ENCODE results near the gene BMPR1A.

The BMPR1A gene

DNA sequence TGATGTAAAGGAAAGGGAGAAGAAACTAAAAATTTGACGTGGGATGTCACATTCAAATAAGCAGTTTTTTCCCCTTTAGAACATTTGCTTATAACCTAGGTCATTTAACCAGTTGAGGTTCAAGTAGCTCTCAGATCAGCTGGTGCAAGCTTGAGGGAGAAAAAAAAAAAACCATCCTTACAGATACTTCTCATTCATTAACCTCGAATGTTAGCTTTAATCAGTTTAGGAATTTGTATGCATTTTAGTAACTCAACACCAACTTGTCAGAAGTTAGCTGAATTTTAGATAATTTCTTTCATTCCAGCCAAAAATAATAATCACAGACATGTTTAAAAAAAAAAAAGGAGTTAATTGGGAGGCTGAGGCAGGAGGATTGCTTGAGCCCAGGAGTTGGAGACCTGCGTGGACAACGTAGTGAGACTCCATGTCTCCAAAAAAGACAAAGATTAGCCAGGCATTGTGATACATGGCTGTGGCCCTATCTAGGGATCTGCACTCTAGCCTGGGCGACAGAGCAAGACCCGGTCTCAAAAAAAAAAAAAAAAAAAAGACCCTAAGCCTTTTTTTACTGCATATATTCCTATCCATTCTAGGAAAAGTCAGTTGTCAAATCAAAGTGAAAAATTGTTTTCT lies 46.2 kb downstream of the BMPR1A start:
- DNase-seq (ENCODE audit: low read depth in 3 of 3) = no peak

- no peak for DNase-seq (ENCODE audit: low read depth in 3 of 3)
Measured at GRCh38 chr10:86803156-86803555, 46.7 kb downstream of the BMPR1A start.

GRCh38 chr10:86804805-86805204 lies 48.4 kb downstream of the BMPR1A start:
- no peak for DNase-seq (ENCODE audit: low read depth in 3 of 3)

GRCh38 chr10:86813101-86813500 lies 56.7 kb downstream of the BMPR1A start:
- DNase-seq (ENCODE audit: low read depth in 3 of 3) = no peak

DNA sequence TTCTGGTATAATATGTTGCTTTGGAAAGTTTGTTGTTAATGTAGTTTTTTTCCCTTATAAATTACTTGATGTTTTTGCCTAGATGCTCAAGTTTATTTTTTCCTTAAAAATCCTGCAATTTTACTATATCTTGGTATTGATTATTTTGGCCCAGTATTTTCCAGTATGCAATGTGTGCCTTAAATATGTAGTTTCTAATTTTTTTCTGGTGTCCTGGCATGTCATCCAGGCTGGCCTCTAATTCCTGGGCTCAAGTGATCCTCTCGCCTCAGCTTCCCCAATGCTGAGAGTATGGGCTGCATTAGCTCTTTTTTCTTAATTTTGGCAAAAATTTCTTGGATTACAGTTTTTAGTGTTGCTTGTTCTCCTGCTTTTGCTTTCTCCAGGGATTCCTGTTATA lies 57.6 kb downstream of the BMPR1A start:
- DNase-seq (ENCODE audit: low read depth in 3 of 3) = no peak

DNA sequence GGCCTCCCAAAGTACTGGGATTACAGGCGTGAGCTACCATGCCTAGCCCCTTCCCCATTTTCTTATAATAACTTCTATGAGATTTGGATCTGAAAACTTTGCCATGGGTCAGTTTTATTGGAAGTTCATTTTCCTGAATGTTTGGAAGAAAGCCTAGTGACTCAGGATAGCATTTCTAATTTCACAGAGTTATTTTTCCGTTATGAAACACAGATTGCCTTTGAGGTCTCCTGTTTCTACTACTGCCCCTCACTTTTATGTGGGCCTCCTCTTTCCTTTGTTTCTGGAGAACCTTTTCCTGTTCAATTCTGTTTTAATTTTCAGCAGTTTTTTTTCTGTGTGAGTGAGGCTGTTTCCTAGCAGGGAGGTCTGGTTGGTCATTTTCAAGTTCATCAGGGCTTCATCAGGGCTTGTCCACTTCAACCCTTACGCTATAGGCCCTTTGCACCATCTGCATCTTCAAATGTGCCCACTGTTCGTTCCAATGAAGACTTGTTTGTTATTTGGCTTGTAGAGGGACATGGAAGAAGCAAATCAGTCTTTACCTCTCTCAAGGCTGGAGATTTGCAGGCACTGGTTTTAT lies 58.7 kb downstream of the BMPR1A start:
- DNase-seq (ENCODE audit: low read depth in 3 of 3) = no peak

GRCh38 chr10:86815640-86816039 lies 59.2 kb downstream of the BMPR1A start:
- no peak for DNase-seq (ENCODE audit: low read depth in 3 of 3)

DNA sequence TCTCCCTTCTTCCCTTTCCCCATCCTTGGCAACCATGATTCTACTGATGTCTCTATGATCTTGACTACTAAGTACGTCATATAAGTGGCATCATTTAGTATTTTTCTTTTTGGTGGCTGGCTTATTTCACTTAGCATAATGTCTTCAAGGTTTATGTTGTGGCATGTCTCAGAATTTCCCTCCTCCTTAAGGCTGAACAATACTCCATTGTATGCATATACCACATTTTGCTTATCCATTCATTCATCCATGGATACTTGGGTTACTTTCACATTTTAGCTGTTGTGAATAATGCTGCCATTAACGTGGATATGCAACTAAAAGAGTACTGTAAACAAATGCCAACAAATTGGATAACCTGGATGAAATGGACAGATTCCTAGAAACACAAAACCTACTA lies 60.8 kb downstream of the BMPR1A start:
- no peak for DNase-seq (ENCODE audit: low read depth in 3 of 3)

DNA sequence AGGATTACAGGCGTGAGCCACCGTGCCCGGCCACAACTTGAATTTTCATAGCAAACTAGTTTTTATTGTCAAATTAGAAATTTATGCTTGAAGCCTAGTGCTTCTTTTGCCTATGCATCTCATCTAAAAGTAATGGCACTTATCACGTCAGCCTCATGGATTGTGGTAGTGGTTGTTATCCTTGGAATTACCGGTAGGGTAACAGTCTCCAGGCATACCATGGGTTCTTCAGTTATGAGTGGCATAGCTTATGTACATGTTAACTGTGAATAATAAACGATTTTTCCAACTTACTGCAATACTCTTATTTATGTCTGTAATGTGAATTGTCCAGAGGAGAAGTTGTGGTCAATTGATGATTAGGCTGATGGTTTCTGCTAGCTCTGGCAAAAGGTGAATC lies 63.1 kb downstream of the BMPR1A start:
- no peak for DNase-seq (ENCODE audit: low read depth in 3 of 3)

GRCh38 chr10:86820509-86820908 lies 64.1 kb downstream of the BMPR1A start:
- no peak for DNase-seq (ENCODE audit: low read depth in 3 of 3)

DNA sequence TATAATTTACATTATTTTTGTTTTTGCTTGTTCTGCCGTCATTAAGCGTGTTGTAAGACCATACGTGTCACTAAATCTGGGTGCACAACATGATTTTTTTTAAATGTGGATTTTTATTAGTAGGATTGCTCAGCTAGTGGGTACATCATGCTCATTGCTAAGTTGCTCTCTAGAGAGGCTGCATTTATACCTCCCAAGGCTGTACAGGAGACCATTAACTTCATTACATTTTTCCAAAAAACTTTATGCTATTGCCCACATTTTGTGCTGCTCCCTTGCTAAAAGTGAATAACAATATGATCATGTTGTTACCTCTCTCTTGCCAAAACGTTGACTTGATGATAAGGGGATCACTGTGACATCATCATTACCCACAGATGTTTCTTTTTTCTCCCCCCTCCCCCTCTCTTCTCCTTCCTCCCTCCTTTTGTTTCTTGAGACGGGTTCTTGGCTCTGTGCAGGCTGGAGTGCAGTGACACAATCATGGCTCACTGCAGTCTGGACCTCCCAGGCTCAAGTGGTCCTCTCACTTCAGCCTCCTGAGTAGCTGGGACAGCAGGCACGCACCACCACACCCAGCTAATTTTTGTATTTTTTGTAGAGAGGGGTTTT lies 65.1 kb downstream of the BMPR1A start:
- DNase-seq (ENCODE audit: low read depth in 3 of 3) = no peak

DNA sequence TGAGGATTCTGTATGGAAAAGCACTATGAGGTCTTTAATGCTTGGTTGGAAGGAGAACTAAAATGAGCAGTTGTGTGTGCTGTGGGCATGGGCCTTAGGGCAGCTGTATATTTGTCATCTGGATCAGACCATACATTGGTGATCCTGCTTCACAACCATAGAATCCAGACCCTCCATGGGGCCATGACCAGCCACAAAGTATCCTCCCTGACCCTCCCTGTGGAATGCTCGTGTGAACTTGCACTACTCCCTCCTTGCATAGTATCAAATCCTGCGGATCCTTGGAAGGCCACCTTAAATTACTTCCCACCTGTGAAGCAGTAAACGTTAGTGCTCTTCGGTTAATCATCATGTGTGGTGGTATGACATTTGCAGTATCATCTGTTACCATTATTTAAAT lies 67.1 kb downstream of the BMPR1A start:
- DNase-seq (ENCODE audit: low read depth in 3 of 3) = no peak

DNA sequence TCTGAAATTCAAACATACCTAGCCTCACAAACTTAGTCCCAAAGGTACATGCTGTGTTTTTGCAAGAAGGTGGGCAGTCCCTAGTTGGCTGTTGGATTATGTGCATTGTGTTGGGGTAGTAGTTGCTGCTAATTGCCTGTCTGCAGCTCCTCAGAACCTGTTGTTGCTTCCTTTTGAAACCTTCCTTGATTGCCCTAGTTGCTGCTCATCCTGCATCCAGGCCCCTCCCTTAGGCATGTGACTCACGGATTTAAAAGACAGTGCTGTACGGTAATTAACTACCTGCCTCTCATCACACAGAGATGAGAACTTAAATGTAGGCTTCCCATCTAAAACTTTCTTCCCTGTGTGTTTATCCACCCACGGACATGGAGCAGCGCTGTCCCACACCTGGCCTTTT lies 67.7 kb downstream of the BMPR1A start:
- no peak for DNase-seq (ENCODE audit: low read depth in 3 of 3)

- no peak for DNase-seq (ENCODE audit: low read depth in 3 of 3)
Measured at GRCh38 chr10:86825366-86825765, 68.9 kb downstream of the BMPR1A start.

DNA sequence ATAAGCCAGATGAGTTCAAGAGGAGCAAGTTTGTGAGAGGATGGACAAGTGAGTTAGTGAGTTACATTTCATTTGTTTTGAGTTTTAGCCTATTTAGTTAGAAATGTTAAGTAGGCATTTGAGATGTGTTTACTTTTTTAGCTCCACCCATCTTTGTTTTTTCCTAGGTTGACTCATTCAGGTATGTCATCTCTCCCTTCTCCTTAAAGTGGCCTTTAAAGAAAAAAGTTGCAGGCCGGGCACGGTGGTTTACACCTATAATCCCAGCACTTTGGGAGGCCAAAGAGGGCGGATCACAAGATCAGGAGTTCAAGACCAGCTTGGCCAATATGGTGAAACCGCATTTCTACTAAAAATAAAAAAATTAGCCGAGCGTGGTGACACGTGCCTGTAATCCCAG lies 71.2 kb downstream of the BMPR1A start:
- DNase-seq (ENCODE audit: low read depth in 3 of 3) = no peak

DNA sequence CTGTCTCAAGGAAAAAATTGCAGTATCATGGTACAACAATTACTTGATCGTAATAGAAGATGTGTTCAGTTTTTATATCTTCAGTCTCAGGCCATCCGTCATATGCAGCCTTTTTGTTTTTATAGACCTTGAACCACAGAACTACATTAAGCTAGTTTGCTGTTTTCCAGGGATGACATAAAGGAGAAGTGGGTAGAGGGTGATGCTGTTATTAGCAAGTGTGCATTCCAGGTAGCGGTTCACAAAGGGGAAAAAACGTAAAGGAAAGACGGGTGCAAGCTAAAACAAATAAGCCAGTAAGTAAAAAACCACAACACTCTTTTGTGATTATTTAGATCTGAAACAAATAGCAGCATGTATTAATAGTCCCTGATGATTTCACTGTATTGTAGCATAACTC lies 71.7 kb downstream of the BMPR1A start:
- no peak for DNase-seq (ENCODE audit: low read depth in 3 of 3)

- no peak for DNase-seq (ENCODE audit: low read depth in 3 of 3)
Measured at GRCh38 chr10:86829472-86829871, 73.1 kb downstream of the BMPR1A start.

DNA sequence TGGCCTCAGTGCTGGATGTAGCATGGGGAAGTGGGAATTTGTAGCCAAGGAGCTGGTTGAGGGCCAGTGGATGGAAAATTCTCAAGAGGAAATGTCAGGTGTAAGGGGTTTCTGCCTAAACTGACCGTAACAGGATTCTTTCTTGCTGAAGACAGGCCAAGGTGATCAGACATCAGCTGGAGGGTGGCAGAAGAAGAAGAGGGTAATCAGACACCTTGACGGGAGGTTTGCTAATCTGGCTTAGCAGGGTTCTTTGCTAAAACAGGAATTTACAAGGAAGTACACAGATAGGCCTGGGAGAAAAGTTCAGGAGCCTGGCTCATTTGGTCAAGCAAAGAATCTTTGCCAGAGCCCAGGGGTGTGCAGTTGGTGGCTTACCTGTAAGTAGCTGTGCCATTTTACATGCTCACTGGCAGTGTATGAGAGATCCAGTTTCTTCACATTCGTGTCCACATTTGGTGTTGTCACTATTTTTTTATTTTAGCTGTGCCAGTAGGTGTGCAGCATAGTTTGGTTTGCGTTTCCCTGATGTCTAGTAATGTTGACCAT lies 73.7 kb downstream of the BMPR1A start:
- DNase-seq (ENCODE audit: low read depth in 3 of 3) = no peak

DNA sequence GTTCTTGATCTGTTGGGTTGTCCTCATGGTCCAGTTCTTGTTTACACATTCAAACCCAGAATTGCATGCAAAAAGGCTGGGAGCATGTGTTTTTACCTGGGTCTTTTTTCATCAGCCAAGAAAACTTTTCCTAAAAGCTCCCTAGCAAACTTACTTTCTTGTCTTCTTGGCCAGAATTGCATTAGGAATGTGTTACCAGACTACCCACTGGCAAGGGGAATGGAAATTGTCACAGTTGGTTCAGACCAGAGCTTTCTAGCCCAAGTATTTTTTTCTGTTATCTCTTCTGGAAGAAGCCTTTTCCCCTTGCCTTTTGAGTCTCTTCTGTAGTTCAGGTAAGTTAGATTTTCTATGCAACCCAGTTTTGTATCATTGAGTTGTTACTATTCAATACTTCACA lies 77.5 kb downstream of the BMPR1A start:
- no peak for DNase-seq (ENCODE audit: low read depth in 3 of 3)

DNA sequence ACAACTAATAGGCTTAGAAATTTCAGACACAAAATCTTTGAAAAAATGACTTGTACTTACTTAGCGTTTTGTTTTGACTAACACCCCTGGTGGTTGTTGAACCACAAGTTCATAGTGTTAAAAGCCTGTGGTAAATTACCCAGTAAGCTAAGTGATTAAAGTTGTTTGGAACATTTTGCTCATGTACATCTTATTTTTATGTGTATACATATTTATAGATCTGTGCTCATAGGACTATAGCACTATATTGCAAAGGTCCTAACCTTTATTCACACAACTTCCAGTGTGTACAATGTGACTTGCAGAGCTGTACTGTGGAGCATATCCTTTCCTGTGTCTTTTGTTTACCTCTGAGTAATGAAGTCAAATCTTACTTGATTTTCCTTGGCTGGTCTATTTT lies 79.6 kb downstream of the BMPR1A start:
- DNase-seq (ENCODE audit: low read depth in 3 of 3) = no peak

- no peak for DNase-seq (ENCODE audit: low read depth in 3 of 3)
Measured at GRCh38 chr10:86837663-86838062, 81.2 kb downstream of the BMPR1A start.

DNA sequence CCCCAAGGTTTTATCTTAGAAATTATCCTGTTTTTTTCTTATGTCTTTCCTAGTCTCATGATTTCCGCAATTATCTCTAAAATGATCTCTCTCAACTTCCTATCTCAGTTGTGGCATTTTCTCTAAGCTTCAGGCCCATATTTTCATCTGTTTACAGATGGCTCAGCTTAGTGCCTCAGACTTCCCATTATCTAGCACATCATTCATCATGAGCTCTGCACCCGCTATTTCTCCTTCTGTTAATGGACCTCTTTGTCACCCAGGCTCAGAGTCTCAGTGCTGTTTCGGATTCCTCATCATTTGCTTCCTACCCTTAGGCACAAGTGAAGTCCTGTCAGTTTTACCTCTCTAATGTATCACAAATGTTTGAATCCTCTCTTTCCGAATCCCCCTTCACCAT lies 84.1 kb downstream of the BMPR1A start:
- DNase-seq (ENCODE audit: low read depth in 3 of 3) = no peak

- DNase-seq (ENCODE audit: low read depth in 3 of 3) = no peak
Measured at GRCh38 chr10:86846088-86846487, 89.7 kb downstream of the BMPR1A start.

Data from stimulated activated CD4-positive, alpha-beta T cell treated with anti-CD3 and anti-CD28 coated beads, TNF-alpha, amount 100 ng/mL, for 4 hours (primary cell).